Renal cortical epithelial cell (primary cell): Measurements from ENCODE around the gene PCSK1N. TPM values are rescaled to one million over a fixed set of nuclear protein-coding genes. Genes with fewer than 3 reads are reported as not detected.

Experiments
- DNase-seq: peaks from one replicate; pipeline ENCODE4 v3.0.0-alpha.2; 2011; ENCODE audit warnings: low read depth
- total RNA-seq: library from RNA; depleted of rRNA; stranded (reverse); fragments of >200 nt; gene quantifications from 2 replicates; pipeline ENCODE4 v1.2.3, GENCODE V29; 2014

PCSK1N gene
- total RNA-seq, 1 donor from 2014 or later: 3.6 TPM

GRCh38 chrX:48789366-48790220 is 45.8 kb downstream of the PCSK1N start:
- DNase-seq: no peak

GRCh38 chrX:48787505-48788443 is 47.6 kb downstream of the PCSK1N start:
- DNase-seq: no peak

- no peak for DNase-seq
These were observed 48.4 kb downstream of the PCSK1N start for GRCh38 chrX:48786825-48787504.

- no peak for DNase-seq
These were observed 49.0 kb downstream of the PCSK1N start, which contains the start of gene GATA1 for GRCh38 chrX:48786341-48786800. Gene GATA1, plus strand, starts transcription at chrX:48786590. Its CDS starts 4,520 bp downstream, at chrX:48791110.

- DNase-seq: no peak
These were observed 49.7 kb downstream of the PCSK1N start for GRCh38 chrX:48785540-48786214.

GRCh38 chrX:48785186-48785539 is 50.2 kb downstream of the PCSK1N start:
- no peak for DNase-seq

- DNase-seq: no peak
These were observed 50.7 kb downstream of the PCSK1N start for GRCh38 chrX:48784726-48785125.

- DNase-seq: no peak
These were observed 52.6 kb downstream of the PCSK1N start for GRCh38 chrX:48782795-48783194.

- no peak for DNase-seq
These were observed 53.2 kb downstream of the PCSK1N start for GRCh38 chrX:48782216-48782615.

GRCh38 chrX:48781705-48782104 is 53.7 kb downstream of the PCSK1N start:
- DNase-seq: no peak

Other genes starting within 250 kb of the PCSK1N start
- gene WDR13, start 238.1 kb downstream of the PCSK1N start, total RNA-seq: 119 and 212 TPM in 2 replicates
- gene WAS, start 151.8 kb downstream of the PCSK1N start, total RNA-seq: 0.30 TPM in 1 of 2 replicates, not detected in the other
- 1.9 and 4.3 TPM in 2 replicates for gene SUV39H1, start 138.9 kb downstream of the PCSK1N start, total RNA-seq
- not detected in 2 replicates for gene GLOD5, start 73.9 kb downstream of the PCSK1N start, total RNA-seq
- not detected in 2 replicates for gene GATA1, start 49.0 kb downstream of the PCSK1N start, total RNA-seq
- 36.3 and 54.4 TPM in 2 replicates for gene HDAC6, start 33.5 kb downstream of the PCSK1N start, total RNA-seq
- 0.20 TPM in 1 of 2 replicates, not detected in the other for gene ERAS, start 9.1 kb downstream of the PCSK1N start, total RNA-seq
- gene TIMM17B, start 62.2 kb upstream of the PCSK1N start, total RNA-seq: 23.7 and 63.7 TPM in 2 replicates
- 46.8 and 60.3 TPM in 2 replicates for gene PQBP1, start 62.3 kb upstream of the PCSK1N start, total RNA-seq
- gene SLC35A2, start 76.0 kb upstream of the PCSK1N start, total RNA-seq: 24.8 and 34.1 TPM in 2 replicates
- 14.1 and 17.2 TPM in 2 replicates for gene PIM2, start 83.4 kb upstream of the PCSK1N start, total RNA-seq
- gene OTUD5, start 122.0 kb upstream of the PCSK1N start, total RNA-seq: 37.2 and 61.6 TPM in 2 replicates
- 7.1 and 14.0 TPM in 2 replicates for gene KCND1, start 136.2 kb upstream of the PCSK1N start, total RNA-seq
- gene GRIPAP1, start 166.7 kb upstream of the PCSK1N start, total RNA-seq: 29.0 and 40.7 TPM in 2 replicates
- gene TFE3, start 207.7 kb upstream of the PCSK1N start, total RNA-seq: 30.6 and 72.0 TPM in 2 replicates
- gene CCDC120, start 223.4 kb upstream of the PCSK1N start, total RNA-seq: 1.9 and 5.5 TPM in 2 replicates
- gene PRAF2, start 238.4 kb upstream of the PCSK1N start, total RNA-seq: 4.3 and 9.4 TPM in 2 replicates
- 39.8 and 62.7 TPM in 2 replicates for gene WDR45, start 244.3 kb upstream of the PCSK1N start, total RNA-seq